Measurements from ENCODE around the gene CEP164. TPM values are rescaled to one million over a fixed set of nuclear protein-coding genes. Genes with fewer than 3 reads are reported as not detected.

Gene CEP164
- total and polyA plus RNA-seq, 8 donors, result 27.4 to 43.6 (median 33.5) TPM

DNA sequence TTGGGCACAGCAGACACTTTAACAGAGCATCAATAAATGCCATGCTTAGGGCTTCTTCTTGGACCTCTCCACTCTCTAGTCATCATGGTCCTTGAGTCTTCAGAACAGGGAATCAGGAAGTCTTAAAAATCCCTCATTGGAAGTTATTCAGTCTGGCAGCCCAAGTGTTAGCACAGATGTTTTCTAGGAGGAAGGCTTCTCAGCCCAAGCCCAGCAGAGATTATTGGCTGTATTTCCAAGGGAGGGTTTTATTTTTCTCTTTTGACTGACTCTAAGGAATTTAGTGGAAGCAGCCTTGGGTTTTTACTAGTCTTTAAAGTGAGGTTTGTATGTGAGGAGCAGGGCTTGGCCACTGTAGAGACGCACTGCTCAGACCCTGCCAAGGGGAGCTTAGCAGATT, 41.9 kb downstream of the CEP164 start:
- Histone ChIP-seq H3K36me3 (peaks cover 0 to 80% of the 10 kb centered on the region in 2 donors), H3K27ac (no peak overlapping the region), H3K4me1 (no peaks in the 10 kb centered on the region), H3K9me3 (no peaks in the 10 kb centered on the region), H3K4me3 (no peak overlapping the region), H3K27me3 (no peaks in the 10 kb centered on the region)
- TF ChIP-seq CTCF (IDR thresholded peaks at IDR 0.05), result no peak
- DNase-seq, result peak in 1 of 4 donors; percentile 0
- no peak for ATAC-seq
- intact Hi-C loops (cut with DNase I), result no loop called here

DNA sequence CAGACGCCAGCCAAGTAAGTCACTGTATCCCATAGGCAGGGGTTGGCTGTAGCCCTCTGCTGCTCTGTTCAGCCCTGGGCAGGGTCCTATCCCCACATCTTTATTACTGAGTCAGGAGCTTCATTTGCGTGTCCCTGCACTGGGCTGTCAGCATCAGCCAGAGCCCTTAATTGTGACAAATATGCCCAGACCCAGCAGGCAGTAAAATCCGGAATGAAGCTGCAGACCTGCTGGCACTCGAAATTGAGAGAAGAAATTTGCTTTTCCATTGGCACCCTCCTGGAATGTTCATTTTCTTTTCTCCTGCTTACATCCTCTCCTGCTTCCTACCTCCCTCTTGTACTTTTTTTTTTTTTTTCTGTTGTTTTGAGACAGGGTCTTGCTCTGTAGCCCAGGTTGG, 43.8 kb downstream of the CEP164 start:
- H3K27me3 ChIP-seq, result no peaks in the 10 kb centered on the region
- H3K36me3 ChIP-seq, result peaks cover 0 to 83% of the 10 kb centered on the region in 2 donors
- DNase-seq (peak in 1 of 4 donors; percentile 10), ATAC-seq (no peak)
- H3K9me3 ChIP-seq, result no peaks in the 10 kb centered on the region
- no peak for TF ChIP-seq CTCF (IDR thresholded peaks at IDR 0.05)
- no peak overlapping the region for H3K4me3 ChIP-seq
- intact Hi-C loops (cut with DNase I), result no loop called here
- no peaks in the 10 kb centered on the region for H3K4me1 ChIP-seq
- no peak overlapping the region for H3K27ac ChIP-seq

DNA sequence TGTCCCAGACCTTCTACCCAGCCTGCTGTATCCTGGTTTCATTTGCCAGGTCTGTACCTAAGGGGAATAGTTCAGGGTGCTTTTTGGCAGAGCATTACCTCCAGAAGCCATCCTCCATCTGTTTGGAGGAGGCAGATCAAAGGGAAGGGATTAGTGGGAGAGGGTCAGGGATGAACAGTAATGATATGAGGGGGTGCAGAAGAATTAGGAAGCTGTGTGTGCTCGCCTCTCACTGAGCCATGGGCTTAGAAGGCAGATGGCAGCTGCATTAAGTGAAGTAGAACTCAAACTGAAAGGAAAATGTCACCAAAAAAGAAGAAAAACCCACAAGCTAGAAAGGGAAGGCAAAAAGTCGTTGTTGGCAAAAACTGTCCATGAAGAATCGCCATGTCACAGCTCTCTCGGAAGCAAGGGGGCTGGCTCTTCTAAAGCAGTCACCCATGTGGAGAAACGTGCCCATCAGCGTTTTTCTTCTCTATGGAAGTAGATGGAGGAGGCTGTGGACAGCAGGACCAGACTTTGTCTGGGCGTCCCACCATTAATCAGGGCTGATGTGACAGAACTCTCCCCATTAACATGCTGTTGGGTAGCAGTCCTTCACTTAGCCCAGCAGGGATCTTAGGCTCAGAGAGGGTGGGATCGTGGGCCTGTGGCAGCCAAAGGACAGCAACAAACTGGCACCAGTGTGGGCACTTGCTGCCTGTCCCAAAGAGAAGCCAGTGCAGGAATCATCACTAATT, 46.8 kb downstream of the CEP164 start:
- Histone ChIP-seq H3K4me3 (no peak overlapping the region), H3K27ac (no peak overlapping the region), H3K4me1 (no peaks in the 10 kb centered on the region), H3K9me3 (no peaks in the 10 kb centered on the region), H3K27me3 (no peaks in the 10 kb centered on the region), H3K36me3 (peaks cover 0 to 90% of the 10 kb centered on the region in 2 donors)
- ATAC-seq (no peak), DNase-seq (no peak)
- intact Hi-C loops (cut with DNase I), result no loop called here
- no peak for TF ChIP-seq CTCF (IDR thresholded peaks at IDR 0.05)

DNA sequence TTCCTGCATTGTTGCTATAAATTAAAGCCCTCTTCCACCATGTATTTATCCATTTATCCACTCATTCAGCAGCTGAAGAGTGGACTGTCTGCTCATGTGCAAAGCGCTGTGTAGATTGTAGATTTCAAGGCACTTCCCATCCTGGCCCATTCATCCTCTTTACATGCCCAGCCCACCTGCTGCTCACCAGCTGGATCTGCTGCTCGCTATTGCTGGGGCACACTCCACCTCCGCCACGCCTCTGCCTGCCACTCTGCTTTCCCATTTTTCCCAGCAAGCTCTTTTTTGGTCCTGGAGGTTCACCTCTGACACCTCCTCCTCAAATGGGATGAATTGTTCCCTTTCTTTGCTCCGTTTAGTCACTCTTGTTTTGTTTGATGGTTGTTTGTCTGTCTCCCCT, 48.3 kb downstream of the CEP164 start:
- Histone ChIP-seq H3K4me3 (no peak overlapping the region), H3K36me3 (peaks cover 0 to 96% of the 10 kb centered on the region in 2 donors), H3K4me1 (no peaks in the 10 kb centered on the region), H3K9me3 (no peaks in the 10 kb centered on the region), H3K27ac (no peak overlapping the region), H3K27me3 (no peaks in the 10 kb centered on the region)
- no peak for TF ChIP-seq CTCF (IDR thresholded peaks at IDR 0.05)
- DNase-seq (no peak), ATAC-seq (no peak)
- intact Hi-C loops (cut with DNase I), result no loop called here

DNA sequence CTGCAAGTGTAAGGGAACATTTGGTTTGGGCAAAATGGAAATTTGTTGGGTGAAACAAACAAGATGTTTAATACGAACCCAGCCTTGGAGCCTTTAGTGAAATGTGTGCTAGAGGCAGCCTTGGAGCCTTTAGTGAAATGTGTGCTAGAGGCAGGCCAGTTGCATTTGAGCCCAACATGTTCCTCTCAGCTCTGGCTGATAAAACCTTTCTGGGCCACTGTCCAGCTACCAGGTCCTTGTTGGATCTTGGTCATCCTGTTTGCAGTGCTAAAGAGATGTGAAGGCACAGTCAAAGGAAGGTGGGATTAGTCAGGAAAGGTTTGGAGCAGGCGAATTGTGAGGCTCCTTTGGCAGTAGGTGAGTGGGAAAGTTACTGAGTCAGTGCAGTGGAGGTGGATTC, 48.9 kb downstream of the CEP164 start:
- no peak for TF ChIP-seq CTCF (IDR thresholded peaks at IDR 0.05)
- no peak overlapping the region for H3K4me3 ChIP-seq
- intact Hi-C loops (cut with DNase I), result no loop called here
- no peaks in the 10 kb centered on the region for H3K27me3 ChIP-seq
- no peak overlapping the region for H3K27ac ChIP-seq
- no peaks in the 10 kb centered on the region for H3K4me1 ChIP-seq
- no peaks in the 10 kb centered on the region for H3K9me3 ChIP-seq
- H3K36me3 ChIP-seq, result peaks cover 0 to 96% of the 10 kb centered on the region in 2 donors
- no peak for ATAC-seq
- DNase-seq, result no peak
